ENCODE data around the gene CRYBG1.

The CRYBG1 gene

DNA sequence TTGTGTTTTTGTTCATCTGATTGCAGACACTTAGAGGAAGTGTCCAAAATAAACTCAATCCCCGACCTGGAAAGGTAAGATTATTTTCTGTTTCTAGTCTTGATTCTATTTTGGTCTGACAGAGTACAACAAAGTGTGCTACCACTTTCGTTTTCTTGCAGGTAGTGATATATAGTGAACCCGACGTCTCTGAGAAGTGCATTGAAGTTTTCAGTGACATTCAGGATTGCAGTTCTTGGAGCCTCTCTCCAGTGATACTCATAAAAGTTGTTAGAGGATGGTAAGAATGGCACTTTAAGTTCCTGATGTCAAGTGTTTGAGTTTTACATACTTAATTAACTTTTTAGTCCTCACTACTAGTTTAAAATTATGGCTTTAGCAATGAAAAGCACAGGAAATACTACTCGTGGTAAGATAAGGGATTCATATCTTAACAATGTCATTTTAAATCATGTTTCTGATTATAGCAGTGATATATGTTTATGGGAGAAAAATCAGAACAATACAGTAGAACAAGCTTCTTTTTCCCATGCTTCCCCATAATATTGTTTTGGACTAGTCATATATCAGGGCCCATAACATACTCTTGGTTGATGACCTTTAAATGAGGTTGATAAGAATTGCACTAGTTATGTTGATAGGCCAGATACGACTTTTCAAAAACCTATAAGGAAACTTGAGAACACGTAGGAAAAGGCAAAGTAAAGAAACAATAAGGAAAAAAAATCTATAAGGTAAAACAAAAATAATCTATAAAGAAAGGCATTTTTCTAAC is 164.8 kb downstream of the CRYBG1 start:
- no peak overlapping the region for H3K4me3 ChIP-seq (ENCODE audit: low read depth, low read length)
- TF ChIP-seq, protein P1, sequence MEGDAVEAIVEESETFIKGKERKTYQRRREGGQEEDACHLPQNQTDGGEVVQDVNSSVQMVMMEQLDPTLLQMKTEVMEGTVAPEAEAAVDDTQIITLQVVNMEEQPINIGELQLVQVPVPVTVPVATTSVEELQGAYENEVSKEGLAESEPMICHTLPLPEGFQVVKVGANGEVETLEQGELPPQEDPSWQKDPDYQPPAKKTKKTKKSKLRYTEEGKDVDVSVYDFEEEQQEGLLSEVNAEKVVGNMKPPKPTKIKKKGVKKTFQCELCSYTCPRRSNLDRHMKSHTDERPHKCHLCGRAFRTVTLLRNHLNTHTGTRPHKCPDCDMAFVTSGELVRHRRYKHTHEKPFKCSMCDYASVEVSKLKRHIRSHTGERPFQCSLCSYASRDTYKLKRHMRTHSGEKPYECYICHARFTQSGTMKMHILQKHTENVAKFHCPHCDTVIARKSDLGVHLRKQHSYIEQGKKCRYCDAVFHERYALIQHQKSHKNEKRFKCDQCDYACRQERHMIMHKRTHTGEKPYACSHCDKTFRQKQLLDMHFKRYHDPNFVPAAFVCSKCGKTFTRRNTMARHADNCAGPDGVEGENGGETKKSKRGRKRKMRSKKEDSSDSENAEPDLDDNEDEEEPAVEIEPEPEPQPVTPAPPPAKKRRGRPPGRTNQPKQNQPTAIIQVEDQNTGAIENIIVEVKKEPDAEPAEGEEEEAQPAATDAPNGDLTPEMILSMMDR (IDR thresholded peaks at IDR 0.05; ENCODE audit: borderline replicate concordance, insufficient read depth, low read depth, low read length), result no peak

DNA sequence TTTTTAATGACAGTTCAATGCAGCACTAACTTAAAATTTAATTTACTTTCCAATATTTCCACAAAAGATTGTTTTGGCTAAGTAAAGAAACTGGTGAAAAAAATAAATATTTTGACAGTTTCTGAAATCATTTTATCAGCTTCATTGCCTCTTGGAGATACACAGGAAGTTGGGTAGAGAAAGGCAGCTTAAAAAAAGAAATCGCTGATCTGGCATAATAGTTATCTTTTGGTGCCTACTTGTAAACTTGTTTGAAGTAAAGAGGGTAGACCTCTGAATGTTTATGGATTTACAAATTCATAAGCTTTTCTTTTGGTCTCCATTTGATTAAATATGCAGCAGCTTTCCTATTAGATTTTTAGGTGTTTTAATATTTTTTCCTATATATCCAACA is 165.4 kb downstream of the CRYBG1 start:
- TF ChIP-seq, protein P1 (IDR thresholded peaks at IDR 0.05; ENCODE audit: borderline replicate concordance, insufficient read depth, low read depth, low read length), result no peak
- H3K4me3 ChIP-seq (ENCODE audit: low read depth, low read length), result no peak overlapping the region

DNA sequence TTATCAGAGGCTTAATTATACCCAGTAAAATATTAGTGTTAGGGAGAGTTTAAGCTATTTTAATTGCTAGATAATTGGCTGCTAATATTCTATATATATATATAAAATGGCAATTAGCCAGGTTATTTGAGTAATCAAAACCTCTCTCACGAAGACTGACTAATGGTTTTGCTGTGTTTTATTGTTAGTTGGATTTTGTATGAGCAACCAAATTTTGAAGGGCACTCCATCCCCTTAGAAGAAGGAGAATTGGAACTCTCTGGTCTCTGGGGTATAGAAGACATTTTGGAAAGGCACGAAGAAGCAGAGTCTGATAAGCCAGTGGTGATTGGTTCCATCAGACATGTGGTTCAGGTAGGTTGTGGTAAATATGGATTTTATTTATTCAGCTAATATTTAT is 166.6 kb downstream of the CRYBG1 start:
- no peak overlapping the region for H3K4me3 ChIP-seq (ENCODE audit: low read depth, low read length)
- TF ChIP-seq, protein P1 (IDR thresholded peaks at IDR 0.05; ENCODE audit: borderline replicate concordance, insufficient read depth, low read depth, low read length), result no peak

DNA sequence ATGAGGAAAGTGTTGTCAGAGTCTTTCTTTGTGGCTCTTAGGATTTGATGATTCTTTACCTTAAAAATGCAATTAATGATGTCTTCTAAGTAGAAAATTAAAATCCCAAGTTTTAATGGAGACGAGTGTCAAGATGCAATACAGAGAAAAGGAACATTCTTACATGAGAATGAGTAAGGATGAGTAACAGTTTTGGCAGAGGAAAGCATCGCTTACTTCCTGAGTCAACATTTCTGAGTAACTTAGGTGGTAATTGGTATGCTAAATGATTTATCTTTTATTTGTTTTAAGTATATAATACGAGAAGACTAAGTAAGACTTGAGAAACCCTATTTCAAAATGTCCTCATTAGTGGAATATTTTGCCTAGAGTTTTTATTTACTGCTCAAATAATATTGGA is 167.5 kb downstream of the CRYBG1 start:
- no peak overlapping the region for H3K4me3 ChIP-seq (ENCODE audit: low read depth, low read length)
- TF ChIP-seq, protein P1 (IDR thresholded peaks at IDR 0.05; ENCODE audit: borderline replicate concordance, insufficient read depth, low read depth, low read length), result no peak

DNA sequence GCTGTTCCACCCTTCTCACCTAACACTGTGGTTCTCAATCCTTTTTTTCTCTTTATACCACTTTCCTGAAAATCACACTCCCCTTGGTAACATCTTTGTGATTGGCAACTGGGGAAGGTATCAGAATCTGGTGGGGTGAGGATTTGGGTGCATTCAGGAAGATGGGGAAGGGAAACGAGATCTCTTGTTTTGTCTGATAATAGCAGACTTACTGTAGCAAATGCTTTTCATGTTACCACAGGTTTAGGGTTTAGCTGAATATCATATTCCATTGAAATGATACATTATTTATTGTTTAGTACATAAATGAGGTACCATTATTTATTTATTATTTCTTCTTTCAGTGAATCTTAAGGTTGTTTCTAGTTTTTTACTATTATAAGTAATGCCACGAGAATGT is 168.0 kb downstream of the CRYBG1 start:
- TF ChIP-seq, protein P1 (IDR thresholded peaks at IDR 0.05; ENCODE audit: borderline replicate concordance, insufficient read depth, low read depth, low read length), result no peak
- H3K4me3 ChIP-seq (ENCODE audit: low read depth, low read length), result no peak overlapping the region

DNA sequence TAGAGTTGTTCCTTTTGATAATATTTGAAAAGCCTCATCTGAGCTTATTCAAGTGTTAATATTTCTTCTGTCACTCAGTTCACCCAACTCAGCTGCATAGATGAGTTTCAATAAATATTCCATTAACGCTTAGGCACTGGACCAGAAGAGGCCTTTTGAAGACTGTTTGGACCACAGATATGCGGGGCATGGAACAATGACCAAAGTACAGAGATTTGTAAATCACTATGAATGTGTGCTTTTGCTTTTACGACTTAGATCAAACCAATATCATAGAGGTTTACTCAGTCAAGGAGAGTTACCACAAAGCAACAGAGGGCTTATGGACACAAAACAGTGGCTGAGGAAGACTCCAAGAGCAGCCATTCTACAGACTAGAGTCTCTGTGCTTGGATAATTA is 168.9 kb downstream of the CRYBG1 start:
- no peak overlapping the region for H3K4me3 ChIP-seq (ENCODE audit: low read depth, low read length)

DNA sequence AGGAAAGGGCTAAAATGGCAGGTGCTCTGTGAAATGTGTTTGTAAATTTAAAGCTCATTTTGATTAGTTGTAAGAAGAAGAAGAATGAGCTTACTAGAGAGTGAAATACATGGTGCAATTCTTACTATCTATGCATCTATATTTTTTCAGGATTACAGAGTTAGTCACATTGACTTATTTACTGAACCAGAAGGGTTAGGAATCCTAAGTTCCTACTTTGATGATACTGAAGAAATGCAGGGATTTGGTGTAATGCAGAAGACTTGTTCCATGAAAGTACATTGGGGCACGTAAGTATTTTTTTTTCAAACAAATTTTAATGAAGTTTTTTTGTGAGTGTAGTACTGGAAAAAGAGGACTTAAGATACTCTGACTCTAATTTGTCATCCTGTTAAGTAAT is 169.5 kb downstream of the CRYBG1 start:
- TF ChIP-seq, protein P1 (IDR thresholded peaks at IDR 0.05; ENCODE audit: borderline replicate concordance, insufficient read depth, low read depth, low read length), result no peak
- H3K4me3 ChIP-seq (ENCODE audit: low read depth, low read length), result no peak overlapping the region

More for the DNA sequence above, 168.9 kb downstream of the CRYBG1 start:
- TF ChIP-seq, protein P1 (IDR thresholded peaks at IDR 0.05; ENCODE audit: borderline replicate concordance, insufficient read depth, low read depth, low read length), result no peak
